Esophagus (tissue), 2 donors: Measurements from ENCODE around the gene SOX12. TPM values are rescaled to one million over a fixed set of nuclear protein-coding genes. Genes with fewer than 3 reads are reported as not detected.
"Not testable (repeated sequence)": the region's sequence is repeated elsewhere in the genome, so short reads cannot be mapped to it uniquely, and the experiment has no call there.

Experiments used
- H3K27ac ChIP-seq, 2 donors: one replicate each; pipeline ENCODE4 v1.5.1; 2013; ENCODE audit warnings: low read depth in 2 of 2, mild to moderate bottlenecking in 2 of 2, inconsistent platforms in 1 of 2, low read length in 1 of 2, moderate library complexity in 1 of 2
- H3K27me3 ChIP-seq, 2 donors: one replicate each; pipeline ENCODE4 v1.6.1; 2013; ENCODE audit warnings: low read length in 2 of 2, control low read depth in 1 of 2, mild to moderate bottlenecking in 1 of 2; ENCODE audit not compliant: insufficient read depth in 2 of 2, control insufficient read depth in 1 of 2
- H3K36me3 ChIP-seq, 2 donors: one replicate each; pipeline ENCODE4 v1.6.1; 2013; ENCODE audit warnings: low read length in 1 of 2; ENCODE audit not compliant: control insufficient read depth in 2 of 2, insufficient read depth in 2 of 2
- H3K4me1 ChIP-seq, 2 donors: one replicate each; pipeline ENCODE4 v1.6.1; 2013; ENCODE audit warnings: low read length in 1 of 2; ENCODE audit not compliant: control insufficient read depth in 2 of 2, insufficient read depth in 2 of 2
- H3K4me3 ChIP-seq, 2 donors: one replicate each; pipeline ENCODE4 v1.5.1; 2013; ENCODE audit warnings: low read length in 2 of 2, mild to moderate bottlenecking in 2 of 2, low read depth in 1 of 2, moderate library complexity in 1 of 2
- H3K9me3 ChIP-seq, 2 donors: one replicate each; pipeline ENCODE4 v1.6.1; 2013; ENCODE audit warnings: mild to moderate bottlenecking in 2 of 2, low read depth in 1 of 2, low read length in 1 of 2, moderate library complexity in 1 of 2; ENCODE audit not compliant: control insufficient read depth in 2 of 2, insufficient read depth in 1 of 2
- WGBS, 2 donors: extraction: QIAGEN DNeasy Blood & Tissue Kit; methylation state at CpG; one replicate each; pipeline ENCODE4 v1.1.7; 2013; 5-methylcytosine and 5-hydroxymethylcytosine counted together
- polyA plus RNA-seq, 2 donors: library from polyadenylated mRNA; stranded (reverse); fragments of 200-250 nt; gene quantifications; one replicate each; pipeline ENCODE4 v1.2.3, GENCODE V29; 2013
- donor health status: healthy with polysubstance abuse.
- donor health status: Bipolar disorder and iron deficiency.

The SOX12 gene
- polyA plus RNA-seq, 2 donors = 2.2 to 2.4 TPM

DNA sequence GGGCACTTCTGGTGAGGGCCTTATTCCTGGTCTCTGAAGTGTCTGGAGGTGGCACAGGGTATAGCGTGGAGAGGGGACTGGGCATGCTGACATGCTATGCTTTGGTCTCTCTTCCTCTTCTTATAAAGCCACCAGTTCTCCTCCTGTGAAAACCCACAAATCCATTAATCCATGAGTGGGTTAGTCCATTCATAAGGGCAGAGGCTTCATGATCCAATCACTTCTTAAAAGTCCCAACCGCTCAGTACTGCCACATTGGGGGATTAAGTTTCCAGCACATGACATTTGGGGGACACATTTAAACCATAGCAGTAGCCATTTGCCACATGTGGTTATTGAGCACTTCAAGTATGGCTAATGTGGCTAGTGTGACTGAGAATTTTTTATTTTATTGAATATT, 51.4 kb downstream of the SOX12 start:
- Histone ChIP-seq H3K4me1 (peaks cover 0 to 12% of the 10 kb centered on the region in 2 donors), H3K4me3 (no peak overlapping the region), H3K27me3 (no peaks in the 10 kb centered on the region), H3K27ac (no peak overlapping the region), H3K36me3 (no peaks in the 10 kb centered on the region), H3K9me3 (no peaks in the 10 kb centered on the region)
- 70 to 90% methylated on average over 2 of the region's 2 CpGs for WGBS, 2 donors

- not testable (repeated sequence) for H3K4me1 ChIP-seq, H3K27me3 ChIP-seq, H3K4me3 ChIP-seq, H3K9me3 ChIP-seq, H3K36me3 ChIP-seq, H3K27ac ChIP-seq
- WGBS, 2 donors = 90 to 92% methylated on average over 12 of the region's 12 CpGs
Observed at GRCh38 chr20:377578-377977, 52.2 kb downstream of the SOX12 start.

GRCh38 chr20:378961-379336, 53.6 kb downstream of the SOX12 start:
- 69 to 73% methylated on average over 5 of the region's 5 CpGs for WGBS, 2 donors

More at GRCh38 chr20:378961-379336, 53.6 kb downstream of the SOX12 start:
- H3K4me3 ChIP-seq = no peak overlapping the region
- H3K36me3 ChIP-seq = no peaks in the 10 kb centered on the region
- no peaks in the 10 kb centered on the region for H3K9me3 ChIP-seq
- peaks cover 0 to 4% of the 10 kb centered on the region in 2 donors for H3K4me1 ChIP-seq
- H3K27me3 ChIP-seq = no peaks in the 10 kb centered on the region
- H3K27ac ChIP-seq = no peak overlapping the region

Other genes starting within 250 kb of the SOX12 start
- not detected for gene DEFB125, start 237.9 kb upstream of the SOX12 start, polyA plus RNA-seq
- gene DEFB126, start 183.0 kb upstream of the SOX12 start, polyA plus RNA-seq = not detected
- not detected for gene DEFB127, start 168.1 kb upstream of the SOX12 start, polyA plus RNA-seq
- not detected for gene DEFB128, start 135.8 kb upstream of the SOX12 start, polyA plus RNA-seq
- not detected for gene DEFB129, start 98.3 kb upstream of the SOX12 start, polyA plus RNA-seq
- not detected for gene DEFB132, start 67.8 kb upstream of the SOX12 start, polyA plus RNA-seq
- gene C20orf96, start 34.8 kb upstream of the SOX12 start, polyA plus RNA-seq = 1 to 10 TPM; 1.9 TPM
- gene ZCCHC3, start 28.0 kb upstream of the SOX12 start, polyA plus RNA-seq = 1 to 10 TPM; 5.7 to 6.2 TPM
- 1 to 10 TPM; 6.0 to 6.1 TPM for gene NRSN2, start 21.6 kb downstream of the SOX12 start, polyA plus RNA-seq
- gene TRIB3, start 55.2 kb downstream of the SOX12 start, polyA plus RNA-seq = 10 to 100 TPM in 1 of 2 donors, 1 to 10 TPM in 1; 7.6 to 21.1 TPM
- 10 to 100 TPM; 58.6 to 86.6 TPM for gene RBCK1, start 82.7 kb downstream of the SOX12 start, polyA plus RNA-seq
- 10 to 100 TPM; 15.6 to 18.1 TPM for gene TBC1D20, start 137.0 kb downstream of the SOX12 start, polyA plus RNA-seq
- gene CSNK2A1, start 218.2 kb downstream of the SOX12 start, polyA plus RNA-seq = 10 to 100 TPM; 22.2 to 31.7 TPM